ENCODE data around the gene EPG5. TPM values are rescaled to one million over a fixed set of nuclear protein-coding genes. Genes with fewer than 3 reads are reported as not detected.
"Not testable (repeated sequence)": the region's sequence is repeated elsewhere in the genome, so short reads cannot be mapped to it uniquely, and the experiment has no call there.

Gene EPG5
- total RNA-seq, 1 donor from 2014 or later, result 21.3 TPM

DNA sequence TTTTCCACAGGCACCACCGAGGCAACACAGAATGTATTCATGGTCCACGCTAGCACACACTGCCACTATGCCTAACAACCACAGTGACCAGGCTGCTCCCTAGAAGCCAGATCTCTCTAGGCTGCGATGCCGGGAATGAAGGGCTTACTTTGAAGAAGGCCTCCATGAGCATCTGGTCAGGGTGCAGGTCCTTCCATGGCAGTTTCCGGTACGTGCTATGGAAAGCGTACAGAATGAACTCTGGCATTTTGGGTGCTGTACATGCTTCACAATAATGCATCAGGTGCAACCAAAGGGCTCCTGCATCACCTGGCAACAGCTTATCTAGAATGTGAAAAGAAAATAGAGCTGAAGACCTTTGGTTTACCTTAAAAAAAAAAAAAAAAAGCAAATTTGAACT is 96.7 kb downstream of the EPG5 start:
- intact Hi-C loops (cut with micrococcal nuclease), result no loop called here

DNA sequence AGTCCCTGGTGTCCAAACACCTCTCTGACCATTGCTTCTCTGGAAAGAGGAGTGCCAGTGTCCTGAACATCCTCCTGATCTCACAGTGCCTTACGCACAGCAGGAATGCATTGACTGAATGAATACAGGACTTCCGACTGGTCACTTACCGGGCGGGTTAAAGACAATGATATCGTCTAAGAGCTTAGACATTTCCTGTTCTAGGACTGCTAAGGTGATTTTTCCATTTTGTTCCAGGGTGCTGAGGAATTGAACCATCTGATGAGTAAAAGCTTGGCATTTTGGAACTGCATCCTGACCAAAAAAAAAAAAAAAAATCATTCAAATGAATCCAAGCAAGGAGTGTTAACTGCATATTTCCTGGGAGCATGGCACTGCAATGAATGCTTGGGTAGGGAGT is 101.7 kb downstream of the EPG5 start:
- intact Hi-C loops (cut with micrococcal nuclease), result no loop called here

DNA sequence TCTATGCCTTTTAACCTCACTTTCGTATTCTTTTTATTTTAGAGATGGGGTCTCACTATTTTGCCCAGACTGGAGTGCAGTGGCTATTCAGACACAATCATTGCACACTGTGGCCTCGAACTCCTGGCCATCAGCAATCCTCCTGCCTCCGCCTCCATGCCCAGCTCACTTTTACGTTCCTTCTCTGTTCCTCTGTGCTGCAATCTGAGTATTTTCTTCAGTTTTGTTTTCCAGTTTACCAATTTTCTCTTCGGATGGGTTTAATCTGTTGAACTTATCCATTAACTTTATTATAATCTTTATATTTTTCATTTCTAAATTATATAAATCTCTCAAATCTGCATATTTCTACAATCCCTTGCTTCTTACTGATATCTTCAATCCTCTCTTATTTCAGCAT is 103.0 kb downstream of the EPG5 start:
- intact Hi-C loops (cut with micrococcal nuclease), result no loop called here

DNA sequence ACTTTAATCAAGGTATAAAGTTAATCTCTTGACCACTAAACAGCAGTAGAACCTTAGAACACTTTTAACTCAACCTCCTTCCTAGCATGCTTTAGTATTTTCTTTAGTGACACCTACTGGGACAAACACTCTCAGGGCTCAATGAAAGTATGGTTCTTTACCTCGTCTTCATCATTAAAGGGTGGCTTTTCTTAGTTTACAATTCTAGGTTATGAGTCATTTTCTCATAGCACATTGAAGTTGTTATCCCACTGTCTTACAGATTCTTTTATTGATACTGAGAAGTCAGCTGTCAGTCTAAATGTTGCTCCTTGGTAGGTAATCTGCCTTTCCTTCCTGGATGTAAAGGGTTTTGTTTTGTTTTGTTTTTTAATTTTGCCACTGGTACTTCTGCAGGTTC is 103.7 kb downstream of the EPG5 start:
- intact Hi-C loops (cut with micrococcal nuclease), result no loop called here

DNA sequence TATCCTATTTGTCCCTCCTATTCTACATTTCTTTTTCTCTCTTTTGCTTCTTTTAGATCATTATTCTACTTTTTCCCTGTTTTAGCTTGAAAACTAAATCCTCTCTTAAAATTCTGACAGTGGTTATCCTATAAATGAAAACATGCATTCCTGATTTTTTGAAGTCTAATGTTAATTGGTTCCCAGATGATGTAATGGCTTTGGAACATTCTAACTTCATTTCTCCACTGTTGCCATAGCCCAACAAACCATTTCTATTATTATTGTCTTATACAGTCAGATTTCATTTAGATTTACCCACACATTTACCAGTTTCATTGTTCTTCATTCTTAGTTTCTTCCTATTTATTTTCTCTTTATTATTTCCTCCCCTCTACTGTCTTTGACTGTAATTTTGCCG is 105.2 kb downstream of the EPG5 start:
- intact Hi-C loops (cut with micrococcal nuclease), result no loop called here

DNA sequence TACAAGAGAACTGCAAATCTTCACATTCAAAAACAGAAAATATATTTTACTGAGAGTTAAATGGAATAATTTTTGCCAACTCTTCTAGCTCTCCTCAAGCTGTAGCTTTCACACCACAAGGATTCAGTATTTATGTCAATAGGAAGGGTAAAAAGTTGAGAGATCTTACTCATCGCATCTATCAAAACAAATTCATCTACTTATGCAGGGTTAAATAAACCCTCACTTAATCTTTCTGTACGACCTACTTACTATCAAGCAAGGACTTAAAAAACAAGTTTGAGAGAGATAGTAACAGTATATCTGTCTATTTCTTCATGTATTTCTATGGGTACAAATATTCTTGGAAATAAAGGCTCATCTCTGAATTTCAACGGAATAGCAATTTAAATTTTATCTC is 106.2 kb downstream of the EPG5 start:
- intact Hi-C loops (cut with micrococcal nuclease), result no loop called here

DNA sequence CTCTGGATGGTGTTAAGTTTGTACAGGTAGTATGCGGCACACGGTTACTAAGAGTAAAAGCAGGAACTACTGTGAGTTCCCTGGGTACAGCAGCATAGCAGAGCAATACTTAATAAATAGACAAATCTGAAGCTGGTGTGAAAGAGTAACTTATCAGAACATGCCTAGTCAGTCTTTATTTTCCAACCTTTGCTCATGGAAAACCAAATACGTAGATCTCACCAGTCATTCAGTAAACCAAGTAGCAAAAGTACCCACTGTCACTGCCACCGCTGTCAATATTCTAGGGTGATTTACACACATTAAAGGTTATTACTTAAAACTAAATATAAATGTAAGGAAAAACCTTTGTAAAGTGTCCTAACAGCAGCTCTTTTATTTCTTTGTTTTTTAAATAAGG is 106.6 kb downstream of the EPG5 start:
- intact Hi-C loops (cut with micrococcal nuclease), result no loop called here

DNA sequence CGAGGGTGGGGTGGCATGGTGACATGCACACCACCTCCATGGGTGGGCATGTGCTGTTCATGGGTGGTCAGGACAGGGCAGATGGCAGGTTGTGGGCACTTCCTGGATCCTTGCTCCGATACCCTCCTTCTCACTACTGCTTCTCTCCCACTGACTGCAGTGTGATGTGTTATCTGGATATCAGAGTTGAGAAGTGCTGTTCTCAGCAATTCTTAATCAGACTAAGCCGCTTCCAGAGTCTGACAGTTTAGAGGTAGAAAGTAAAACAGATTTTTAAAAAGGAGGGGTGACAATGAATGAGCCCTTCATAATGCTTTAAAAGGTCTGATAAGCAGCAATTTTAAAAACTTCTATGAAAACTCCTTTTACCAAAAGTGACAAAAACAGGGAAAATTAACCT is 107.8 kb downstream of the EPG5 start:
- intact Hi-C loops (cut with micrococcal nuclease), result no loop called here

DNA sequence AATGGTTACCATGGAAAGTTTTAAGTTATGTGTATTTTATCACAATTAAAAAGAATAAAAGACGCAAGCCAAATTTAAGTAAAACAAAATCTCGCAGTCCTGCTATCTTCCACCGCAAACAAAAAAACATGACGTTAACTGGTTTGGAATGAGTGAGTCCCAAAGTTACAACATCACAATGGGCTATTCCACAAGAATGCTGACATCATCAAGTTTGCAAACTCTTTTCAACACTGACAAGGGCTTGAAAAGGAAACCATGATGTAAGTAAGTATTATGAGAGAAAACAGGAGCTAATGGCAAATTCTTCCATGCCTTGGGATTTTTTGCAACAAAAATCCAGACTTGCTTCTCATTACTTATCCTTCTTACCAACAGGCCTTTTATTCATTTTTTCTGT is 110.6 kb downstream of the EPG5 start:
- intact Hi-C loops (cut with micrococcal nuclease), result no loop called here

DNA sequence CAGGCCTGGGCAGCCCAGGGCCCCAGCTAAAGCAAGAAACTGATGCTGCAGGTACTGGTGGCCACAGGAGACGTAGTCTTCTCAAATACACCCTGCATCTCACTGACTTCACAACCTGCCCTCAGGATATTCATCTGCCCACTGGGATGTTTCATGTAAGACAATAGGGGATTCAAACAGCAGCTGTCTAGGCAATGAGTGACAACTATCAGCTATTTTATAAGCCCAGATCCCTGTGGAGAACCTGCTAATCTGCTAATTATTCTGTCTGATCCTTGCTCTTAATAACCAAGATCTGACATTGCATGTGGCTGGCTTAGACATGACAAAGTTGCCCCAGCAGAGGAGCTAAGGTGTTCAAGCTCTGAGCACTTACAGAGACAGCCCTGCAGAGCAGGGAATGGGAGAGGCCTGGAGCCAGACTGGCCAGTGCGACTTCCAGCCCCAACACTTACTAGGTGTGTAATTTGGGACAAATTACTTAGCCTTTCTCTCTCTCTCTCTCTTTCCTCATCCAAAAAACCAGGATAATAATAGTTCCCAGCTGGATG is 113.0 kb downstream of the EPG5 start:
- intact Hi-C loops (cut with micrococcal nuclease), result no loop called here

DNA sequence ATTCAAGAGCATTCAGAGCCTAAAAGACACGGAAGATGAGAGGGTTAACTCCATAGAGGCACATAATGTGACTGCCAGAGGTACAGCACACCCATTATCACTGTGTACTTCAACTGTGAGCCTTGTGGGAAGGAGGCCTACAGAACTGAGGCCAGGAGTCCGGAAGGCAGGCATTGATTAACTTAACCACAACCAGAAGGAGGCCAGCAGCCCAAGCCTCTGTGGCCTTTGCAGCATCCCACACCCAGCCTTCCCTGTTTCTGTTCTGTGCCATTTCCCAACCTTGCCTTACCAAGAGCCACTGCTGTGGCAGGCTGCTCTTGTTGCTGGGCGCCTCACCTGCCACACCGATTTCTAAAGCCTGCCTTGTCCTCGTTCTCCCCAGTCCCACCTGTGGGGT is 114.5 kb downstream of the EPG5 start:
- intact Hi-C loops (cut with micrococcal nuclease), result no loop called here

DNA sequence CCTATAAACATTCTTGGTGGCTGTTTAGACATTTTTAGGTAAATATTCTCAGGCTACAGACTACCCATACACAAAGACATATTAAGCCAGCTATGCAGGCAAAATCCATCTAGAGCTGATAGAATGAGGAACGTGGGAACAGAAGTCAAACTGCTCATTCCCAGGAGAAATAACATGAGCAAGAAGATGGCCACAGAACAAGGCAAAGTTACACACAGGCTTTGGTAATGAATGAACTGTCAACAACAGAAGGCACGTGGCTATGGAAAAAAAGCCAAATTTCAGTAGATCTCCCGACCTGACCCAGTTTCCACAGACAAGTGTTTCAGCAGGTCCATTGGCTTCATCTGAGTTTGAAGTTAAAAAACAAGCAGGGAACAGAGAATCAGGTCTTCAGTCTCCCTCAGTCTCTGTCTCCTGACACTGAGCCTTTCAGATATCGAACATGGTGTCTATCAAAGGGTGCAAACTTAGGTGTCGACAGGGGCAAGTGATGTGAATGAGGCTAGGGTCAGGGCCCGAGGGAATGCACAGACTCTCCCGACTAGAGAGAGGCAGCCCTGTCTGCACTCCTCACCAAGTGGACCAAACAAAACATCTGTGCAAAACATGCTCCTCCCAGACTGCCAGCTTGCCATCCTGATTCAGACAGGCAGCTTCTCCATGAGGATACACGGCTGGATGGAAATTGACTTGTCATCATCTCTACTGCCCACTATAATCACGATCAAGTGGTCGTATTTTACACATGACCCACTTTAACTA is 115.8 kb downstream of the EPG5 start:
- intact Hi-C loops (cut with micrococcal nuclease), result no loop called here

DNA sequence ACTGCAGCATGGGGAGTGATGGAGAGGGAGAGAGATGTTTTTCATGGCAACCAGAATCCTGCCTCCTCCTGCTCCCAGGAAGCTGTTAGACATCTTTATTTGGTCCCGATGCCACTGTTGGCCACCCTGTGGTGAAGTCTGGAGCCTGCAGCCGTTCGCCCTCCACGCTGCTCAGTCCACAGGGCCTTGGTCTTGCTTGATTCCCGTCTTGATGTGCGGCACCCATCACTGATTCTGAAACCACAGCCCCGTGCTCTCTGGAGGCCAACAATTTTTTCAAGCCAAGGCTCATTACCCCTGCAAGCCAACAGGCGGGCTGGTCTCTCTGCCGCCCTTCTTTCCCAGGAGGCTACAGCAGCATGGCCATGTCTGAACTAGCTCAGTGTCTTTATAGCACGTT is 117.1 kb downstream of the EPG5 start:
- intact Hi-C loops (cut with micrococcal nuclease), result no loop called here

DNA sequence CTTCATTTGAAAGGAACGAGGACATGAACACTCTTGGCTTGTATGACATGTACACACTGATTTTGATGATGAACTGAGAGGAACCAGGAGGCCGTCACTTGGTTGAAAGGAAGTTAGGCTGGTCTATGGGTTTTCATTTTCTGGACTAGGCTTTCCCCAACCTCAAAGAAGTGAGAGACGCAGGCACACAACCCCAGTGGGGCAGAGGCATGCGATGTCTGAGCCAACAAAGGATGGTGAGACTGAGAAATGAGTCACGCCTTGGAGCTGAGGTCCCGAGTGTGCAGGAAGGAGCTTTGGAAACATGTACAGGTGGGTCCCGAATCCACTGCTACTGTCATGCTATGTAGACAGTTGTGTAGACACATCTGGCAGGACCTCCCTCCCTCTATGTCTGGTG is 117.6 kb downstream of the EPG5 start:
- intact Hi-C loops (cut with micrococcal nuclease), result no loop called here

DNA sequence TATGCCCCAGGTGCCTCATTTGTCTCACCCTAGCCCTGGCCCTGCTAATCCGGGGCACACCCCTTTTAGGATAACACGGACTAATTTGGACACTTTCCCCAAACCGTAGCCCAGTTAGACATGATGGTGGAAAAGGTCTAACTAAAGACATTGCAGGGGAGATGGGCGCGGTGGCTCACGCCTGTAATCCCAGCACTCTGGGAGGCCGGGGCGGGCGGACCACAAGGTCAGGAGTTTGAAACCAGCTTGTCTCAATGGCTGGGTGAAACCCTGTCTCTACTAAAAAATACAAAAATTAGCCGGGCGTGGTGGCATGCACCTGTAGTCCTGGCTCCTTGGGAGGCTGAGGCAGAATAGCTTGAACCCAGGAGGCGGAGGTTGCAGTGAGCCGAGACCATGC is 118.5 kb downstream of the EPG5 start:
- intact Hi-C loops (cut with micrococcal nuclease), result not testable (repeated sequence)

DNA sequence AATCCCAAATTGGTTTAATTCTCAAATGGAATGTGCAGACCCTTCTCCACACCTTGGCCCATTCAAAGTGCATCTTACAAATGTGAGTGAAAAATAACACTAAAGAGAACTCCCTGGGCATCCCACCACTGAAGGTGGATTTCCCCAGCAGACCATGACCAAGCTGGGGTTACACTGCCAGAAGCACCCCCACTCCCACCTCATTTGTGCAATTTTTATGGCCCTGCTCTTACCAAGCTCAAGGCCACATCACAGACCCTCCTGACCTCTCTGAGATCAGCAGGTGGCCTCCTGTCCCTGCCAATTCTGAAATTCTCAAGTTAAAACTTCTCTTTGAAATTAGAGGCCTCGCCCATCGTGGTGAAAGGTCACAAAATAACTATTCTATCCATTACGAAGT is 120.0 kb downstream of the EPG5 start:
- intact Hi-C loops (cut with micrococcal nuclease), result no loop called here

DNA sequence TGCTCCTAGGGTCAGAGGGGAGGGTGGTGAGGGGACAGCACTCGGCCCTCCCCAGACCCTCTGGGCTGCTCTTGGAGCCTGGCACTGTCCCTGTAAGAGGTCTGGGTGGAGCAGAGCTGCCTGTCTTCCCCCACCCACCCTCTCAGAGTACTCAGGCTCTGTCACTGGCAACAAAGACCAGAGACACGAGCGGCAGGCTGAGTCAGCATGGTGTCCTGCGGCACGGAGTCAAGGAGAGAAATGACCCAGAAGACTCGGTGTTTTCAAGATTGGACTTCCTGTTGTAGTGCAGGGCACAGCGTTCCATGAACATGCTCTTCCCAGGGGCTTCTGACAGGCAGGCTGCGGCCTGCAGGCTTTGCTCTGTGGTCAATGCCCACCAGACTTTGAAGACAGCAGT is 121.7 kb downstream of the EPG5 start:
- intact Hi-C loops (cut with micrococcal nuclease), result no loop called here

DNA sequence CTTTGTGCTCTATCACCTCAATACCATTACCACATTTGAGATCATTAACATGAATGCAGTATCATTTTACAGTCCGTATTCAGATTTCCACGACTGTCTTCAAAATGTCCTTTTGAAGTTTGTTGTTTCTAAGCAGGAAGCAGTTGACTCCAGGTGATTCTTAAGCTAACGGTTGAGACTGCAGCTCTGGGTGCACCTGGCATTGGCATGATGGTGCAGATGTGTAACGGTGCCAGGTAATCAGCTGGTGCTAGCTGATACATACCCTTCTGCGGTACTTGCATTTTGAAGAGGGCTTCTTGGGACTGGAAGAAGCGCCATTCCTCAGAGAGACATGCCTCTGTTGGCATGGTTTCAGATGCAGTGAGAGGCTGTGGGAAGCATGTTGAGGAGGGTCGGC is 122.2 kb downstream of the EPG5 start:
- intact Hi-C loops (cut with micrococcal nuclease), result no loop called here

DNA sequence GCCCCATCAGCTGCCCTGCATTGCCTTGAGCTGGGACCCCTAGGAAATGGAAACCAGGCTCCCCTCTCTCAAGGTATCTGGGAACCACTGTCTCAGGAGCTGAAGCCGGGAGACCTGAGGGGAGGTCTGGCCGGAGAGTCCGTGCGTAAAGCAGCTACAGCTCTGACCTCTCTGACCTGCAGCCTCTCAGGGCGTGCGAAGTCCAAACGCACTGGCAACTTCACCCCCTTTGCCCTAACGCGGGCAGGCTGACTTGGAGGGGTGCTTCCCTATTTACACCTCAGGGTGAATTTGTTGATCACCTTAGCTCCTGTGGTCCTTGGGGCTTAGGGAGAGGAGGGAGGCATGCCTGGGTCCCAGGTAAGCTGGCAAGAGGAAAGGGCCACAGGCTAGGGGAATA is 124.1 kb downstream of the EPG5 start:
- intact Hi-C loops (cut with micrococcal nuclease), result no loop called here

DNA sequence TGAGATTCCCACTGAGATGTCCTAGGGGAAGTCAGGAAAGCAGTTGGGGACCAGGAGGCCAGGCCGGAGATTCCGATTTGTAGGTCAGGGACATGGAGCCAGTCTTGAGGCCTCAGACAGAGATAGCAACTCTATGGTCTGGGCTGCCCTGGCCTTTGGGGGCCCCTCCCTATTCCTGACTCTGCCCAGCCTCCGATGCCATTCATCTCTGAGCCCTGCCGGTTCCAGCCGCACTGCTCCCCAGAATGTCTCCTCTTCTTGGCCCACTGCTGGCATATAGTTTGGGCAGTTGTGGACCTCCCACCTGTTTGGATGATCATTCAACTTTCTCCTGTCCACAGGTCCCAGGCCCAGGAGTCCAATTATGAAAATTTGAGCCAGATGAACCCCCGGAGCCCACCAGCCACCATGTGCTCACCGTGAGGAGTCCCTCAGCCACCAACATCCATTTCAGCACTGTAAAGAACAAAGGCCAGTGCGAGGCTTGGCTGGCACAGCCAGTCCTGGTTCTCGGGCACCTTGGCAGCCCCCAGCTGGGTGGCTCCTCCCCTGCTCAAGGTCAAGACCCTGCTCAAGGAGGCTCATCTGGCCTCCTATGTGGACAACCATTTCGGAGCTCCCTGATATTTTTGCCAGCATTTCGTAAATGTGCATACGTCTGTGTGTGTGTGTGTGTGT is 125.2 kb downstream of the EPG5 start:
- intact Hi-C loops (cut with micrococcal nuclease), result no loop called here

DNA sequence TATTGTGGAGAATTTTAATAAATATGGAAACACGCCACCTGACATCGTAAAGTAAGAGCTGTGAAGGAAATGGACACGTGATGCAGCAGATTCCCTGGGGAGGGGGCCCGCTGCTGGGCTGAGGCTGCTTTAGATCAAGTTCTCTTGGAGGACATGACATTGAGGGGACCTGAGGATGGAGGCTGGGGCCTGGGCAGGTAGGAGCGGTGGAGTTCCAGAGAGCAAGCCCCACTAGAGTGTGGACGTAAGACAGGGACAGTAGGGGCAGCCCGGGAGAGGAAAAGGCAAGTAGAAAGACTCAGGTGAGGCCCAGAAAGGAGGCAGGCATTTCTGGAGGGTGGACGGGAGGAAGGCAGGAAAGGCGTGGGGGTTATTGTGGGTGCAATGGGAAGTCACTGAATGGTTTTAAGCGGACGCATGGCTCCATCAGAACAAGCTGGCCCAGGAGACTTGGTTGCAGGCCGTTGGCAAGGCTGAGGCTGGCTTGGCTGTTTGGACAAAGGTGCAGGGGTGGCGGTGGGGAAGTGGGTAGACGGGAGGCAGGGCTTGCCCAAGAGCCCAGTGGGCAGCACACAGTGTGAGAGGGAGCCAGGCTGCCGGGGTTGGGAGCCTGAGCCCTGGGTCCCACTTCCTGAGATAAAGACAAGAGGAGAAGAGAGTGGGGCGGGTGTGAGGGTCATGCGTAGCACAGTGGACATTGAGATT is 125.9 kb downstream of the EPG5 start:
- intact Hi-C loops (cut with micrococcal nuclease), result no loop called here

All from T-helper 2 cell treated with Interferon-gamma antibody and Interleukin-4, amounts not matched to agents 100 ng/mL and 5 ng/mL, for 36 hours (primary cell).